ENCODE data around the gene SLC35F4.

Gene SLC35F4

DNA sequence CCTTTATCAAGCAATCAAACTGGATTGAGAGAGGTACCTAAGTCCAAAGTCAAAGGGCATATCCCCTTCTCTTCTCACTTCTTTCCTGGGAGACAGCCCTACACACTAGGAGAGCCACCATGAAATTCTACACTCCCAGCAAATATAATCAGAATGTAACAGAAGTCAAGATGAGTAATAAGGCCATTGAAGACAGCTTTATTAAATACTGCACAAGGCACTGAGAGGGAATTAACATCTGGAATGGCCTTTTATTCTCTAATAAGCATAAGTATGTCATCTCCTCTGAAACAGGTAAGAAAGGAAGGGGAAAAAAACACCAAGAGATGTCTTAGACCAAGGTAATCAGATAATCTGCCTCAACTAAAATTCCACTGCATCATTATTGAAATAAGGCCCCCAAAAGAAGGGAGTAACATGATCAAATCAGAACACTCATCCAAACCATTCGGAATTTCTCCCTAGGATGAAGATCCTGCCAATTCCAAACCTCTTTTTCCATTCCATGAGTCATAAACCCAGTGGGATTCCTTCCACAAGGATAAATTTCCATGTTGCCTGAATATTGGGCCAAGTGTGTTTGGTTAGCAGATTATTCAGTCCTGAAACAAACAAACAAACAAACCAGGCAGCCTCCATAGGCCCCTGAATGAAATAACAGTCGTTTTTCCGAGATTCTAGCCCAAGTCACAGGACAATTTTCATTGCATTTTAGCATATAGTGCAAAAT, 19.9 kb downstream of the SLC35F4 start:
- TF ChIP-seq FOXM1 (IDR thresholded peaks at IDR 0.05; ENCODE audit: borderline replicate concordance, low read depth) (no peak), CEBPB (IDR thresholded peaks at IDR 0.05) (no peak), TEAD4 (IDR thresholded peaks at IDR 0.05) (no peak), ZBTB7A (IDR thresholded peaks at IDR 0.05; ENCODE audit: low read depth) (no peak), TAF1 (IDR thresholded peaks at IDR 0.05; ENCODE audit: low read depth) (no peak), TCF12 (IDR thresholded peaks at IDR 0.05; ENCODE audit: low read depth) (no peak), NFIC (IDR thresholded peaks at IDR 0.05) (no peak), EGR1 (IDR thresholded peaks at IDR 0.05) (no peak)

DNA sequence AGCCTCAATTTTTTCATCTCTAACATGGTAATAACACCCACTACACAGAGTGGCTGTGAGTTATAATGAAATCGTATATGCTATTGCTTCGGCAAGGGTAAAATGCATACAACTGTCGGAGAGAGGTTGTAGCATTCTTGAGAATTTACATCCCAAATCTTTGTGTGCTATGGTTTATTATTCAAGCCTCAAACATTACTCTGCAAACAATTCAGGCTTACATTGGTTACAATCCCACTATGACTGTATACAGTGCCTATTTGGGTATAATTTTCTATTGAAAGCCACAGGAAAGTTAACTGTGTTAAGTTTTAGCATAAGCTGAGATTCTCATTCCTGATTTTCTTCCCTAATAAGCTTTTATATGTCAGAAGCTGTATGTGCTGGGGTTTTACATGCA, 20.6 kb downstream of the SLC35F4 start:
- TF ChIP-seq ZBTB7A (IDR thresholded peaks at IDR 0.05; ENCODE audit: low read depth): no peak
- TF ChIP-seq YY1 (IDR thresholded peaks at IDR 0.05; ENCODE audit: low read depth): no peak
- no peak for TF ChIP-seq TCF12 (IDR thresholded peaks at IDR 0.05; ENCODE audit: low read depth)
- TF ChIP-seq TEAD4 (IDR thresholded peaks at IDR 0.05): no peak
- TF ChIP-seq EGR1 (IDR thresholded peaks at IDR 0.05): no peak
- TF ChIP-seq, protein P1, sequence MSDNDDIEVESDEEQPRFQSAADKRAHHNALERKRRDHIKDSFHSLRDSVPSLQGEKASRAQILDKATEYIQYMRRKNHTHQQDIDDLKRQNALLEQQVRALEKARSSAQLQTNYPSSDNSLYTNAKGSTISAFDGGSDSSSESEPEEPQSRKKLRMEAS (IDR thresholded peaks at IDR 0.05): no peak
- no peak for TF ChIP-seq CREB1 (IDR thresholded peaks at IDR 0.05; ENCODE audit: low read depth)
- TF ChIP-seq, protein P2, sequence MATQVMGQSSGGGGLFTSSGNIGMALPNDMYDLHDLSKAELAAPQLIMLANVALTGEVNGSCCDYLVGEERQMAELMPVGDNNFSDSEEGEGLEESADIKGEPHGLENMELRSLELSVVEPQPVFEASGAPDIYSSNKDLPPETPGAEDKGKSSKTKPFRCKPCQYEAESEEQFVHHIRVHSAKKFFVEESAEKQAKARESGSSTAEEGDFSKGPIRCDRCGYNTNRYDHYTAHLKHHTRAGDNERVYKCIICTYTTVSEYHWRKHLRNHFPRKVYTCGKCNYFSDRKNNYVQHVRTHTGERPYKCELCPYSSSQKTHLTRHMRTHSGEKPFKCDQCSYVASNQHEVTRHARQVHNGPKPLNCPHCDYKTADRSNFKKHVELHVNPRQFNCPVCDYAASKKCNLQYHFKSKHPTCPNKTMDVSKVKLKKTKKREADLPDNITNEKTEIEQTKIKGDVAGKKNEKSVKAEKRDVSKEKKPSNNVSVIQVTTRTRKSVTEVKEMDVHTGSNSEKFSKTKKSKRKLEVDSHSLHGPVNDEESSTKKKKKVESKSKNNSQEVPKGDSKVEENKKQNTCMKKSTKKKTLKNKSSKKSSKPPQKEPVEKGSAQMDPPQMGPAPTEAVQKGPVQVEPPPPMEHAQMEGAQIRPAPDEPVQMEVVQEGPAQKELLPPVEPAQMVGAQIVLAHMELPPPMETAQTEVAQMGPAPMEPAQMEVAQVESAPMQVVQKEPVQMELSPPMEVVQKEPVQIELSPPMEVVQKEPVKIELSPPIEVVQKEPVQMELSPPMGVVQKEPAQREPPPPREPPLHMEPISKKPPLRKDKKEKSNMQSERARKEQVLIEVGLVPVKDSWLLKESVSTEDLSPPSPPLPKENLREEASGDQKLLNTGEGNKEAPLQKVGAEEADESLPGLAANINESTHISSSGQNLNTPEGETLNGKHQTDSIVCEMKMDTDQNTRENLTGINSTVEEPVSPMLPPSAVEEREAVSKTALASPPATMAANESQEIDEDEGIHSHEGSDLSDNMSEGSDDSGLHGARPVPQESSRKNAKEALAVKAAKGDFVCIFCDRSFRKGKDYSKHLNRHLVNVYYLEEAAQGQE (IDR thresholded peaks at IDR 0.05; ENCODE audit: low read depth): no peak
- TF ChIP-seq, protein P3, sequence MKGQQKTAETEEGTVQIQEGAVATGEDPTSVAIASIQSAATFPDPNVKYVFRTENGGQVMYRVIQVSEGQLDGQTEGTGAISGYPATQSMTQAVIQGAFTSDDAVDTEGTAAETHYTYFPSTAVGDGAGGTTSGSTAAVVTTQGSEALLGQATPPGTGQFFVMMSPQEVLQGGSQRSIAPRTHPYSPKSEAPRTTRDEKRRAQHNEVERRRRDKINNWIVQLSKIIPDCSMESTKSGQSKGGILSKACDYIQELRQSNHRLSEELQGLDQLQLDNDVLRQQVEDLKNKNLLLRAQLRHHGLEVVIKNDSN (IDR thresholded peaks at IDR 0.05): no peak
- TF ChIP-seq TAF1 (IDR thresholded peaks at IDR 0.05; ENCODE audit: low read depth): no peak
- TF ChIP-seq CEBPB (IDR thresholded peaks at IDR 0.05): no peak
- TF ChIP-seq EP300 (IDR thresholded peaks at IDR 0.05; ENCODE audit: borderline replicate concordance): no peak
- no peak for TF ChIP-seq RAD21 (IDR thresholded peaks at IDR 0.05; ENCODE audit: low read depth)
- no peak for TF ChIP-seq NFIC (IDR thresholded peaks at IDR 0.05)
- TF ChIP-seq FOXM1 (IDR thresholded peaks at IDR 0.05; ENCODE audit: borderline replicate concordance, low read depth): no peak

DNA sequence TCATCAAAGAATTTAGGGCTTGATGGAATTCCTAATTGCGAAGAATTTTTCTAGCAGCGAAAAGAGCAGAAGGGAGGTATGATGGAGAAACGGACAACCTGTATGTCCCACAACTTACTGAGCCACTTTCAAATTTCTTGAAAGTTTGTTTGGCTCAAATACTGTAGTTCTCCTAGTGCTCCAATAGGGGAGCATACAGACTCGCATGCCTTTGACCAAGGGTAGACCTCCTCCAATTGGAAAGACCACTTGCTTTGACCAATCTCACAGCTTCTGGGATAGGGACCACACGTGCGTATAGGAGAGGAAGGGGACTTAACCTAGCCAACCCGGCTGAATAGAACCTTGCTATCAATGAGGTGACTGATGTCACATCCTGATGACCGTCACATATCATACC, 28.6 kb downstream of the SLC35F4 start:
- TF ChIP-seq CREB1 (IDR thresholded peaks at IDR 0.05; ENCODE audit: low read depth): no peak
- TF ChIP-seq EGR1 (IDR thresholded peaks at IDR 0.05): no peak
- no peak for TF ChIP-seq TCF12 (IDR thresholded peaks at IDR 0.05; ENCODE audit: low read depth)
- TF ChIP-seq TAF1 (IDR thresholded peaks at IDR 0.05; ENCODE audit: low read depth): no peak
- TF ChIP-seq TEAD4 (IDR thresholded peaks at IDR 0.05): no peak
- TF ChIP-seq, protein P2 (IDR thresholded peaks at IDR 0.05; ENCODE audit: low read depth): no peak
- no peak for TF ChIP-seq RAD21 (IDR thresholded peaks at IDR 0.05; ENCODE audit: low read depth)

DNA sequence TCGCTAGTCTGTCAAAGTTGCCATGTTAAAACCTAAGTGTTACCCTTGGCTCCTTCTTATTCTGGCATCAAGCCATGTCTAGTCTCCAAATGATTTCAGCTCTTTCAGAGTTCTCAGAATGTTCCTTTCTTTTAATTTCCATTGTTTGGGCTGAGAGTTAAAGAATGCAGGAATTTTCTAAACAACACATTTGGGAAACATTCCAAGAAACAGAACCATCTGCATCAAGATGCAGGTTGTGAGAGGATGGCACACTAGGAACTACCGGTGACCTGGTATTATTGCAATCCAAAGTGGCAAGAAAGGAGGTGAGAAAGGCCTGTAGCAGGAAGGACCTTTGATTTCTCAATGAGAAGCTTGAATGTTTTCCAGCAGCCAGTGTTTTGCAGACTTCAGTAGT, 30.1 kb downstream of the SLC35F4 start:
- TF ChIP-seq TEAD4 (IDR thresholded peaks at IDR 0.05) (no peak), YY1 (IDR thresholded peaks at IDR 0.05; ENCODE audit: low read depth) (no peak), CEBPB (IDR thresholded peaks at IDR 0.05) (no peak), RAD21 (IDR thresholded peaks at IDR 0.05; ENCODE audit: low read depth) (no peak), EGR1 (IDR thresholded peaks at IDR 0.05) (no peak), CREB1 (IDR thresholded peaks at IDR 0.05; ENCODE audit: low read depth) (no peak), ZBTB7A (IDR thresholded peaks at IDR 0.05; ENCODE audit: low read depth) (no peak), NFIC (IDR thresholded peaks at IDR 0.05) (no peak), FOXM1 (IDR thresholded peaks at IDR 0.05; ENCODE audit: borderline replicate concordance, low read depth) (no peak)
- TF ChIP-seq, protein P2 (IDR thresholded peaks at IDR 0.05; ENCODE audit: low read depth): no peak

DNA sequence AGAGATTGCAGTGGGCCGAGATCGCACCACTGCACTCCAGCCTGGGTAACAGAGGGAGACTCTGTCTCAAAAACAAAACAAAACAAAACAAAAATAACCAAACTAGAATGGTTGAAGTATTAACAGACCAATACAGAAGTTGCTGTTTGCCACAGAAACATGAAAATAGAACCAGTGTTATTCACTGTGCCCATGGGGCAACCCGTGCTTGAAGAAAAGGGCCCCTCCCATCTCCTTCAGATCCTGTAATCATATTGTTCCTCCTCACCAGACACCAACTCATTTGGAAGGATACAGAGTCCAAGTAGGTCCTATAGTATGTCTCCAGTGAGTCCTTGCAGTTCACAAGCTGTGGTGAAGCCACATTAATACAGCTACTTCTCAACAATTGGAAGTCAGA, 30.9 kb downstream of the SLC35F4 start:
- no peak for TF ChIP-seq EP300 (IDR thresholded peaks at IDR 0.05; ENCODE audit: borderline replicate concordance)
- TF ChIP-seq, protein P2 (IDR thresholded peaks at IDR 0.05; ENCODE audit: low read depth): no peak
- TF ChIP-seq TCF12 (IDR thresholded peaks at IDR 0.05; ENCODE audit: low read depth): no peak
- TF ChIP-seq, protein P3 (IDR thresholded peaks at IDR 0.05): no peak
- no peak for TF ChIP-seq NFIC (IDR thresholded peaks at IDR 0.05)
- TF ChIP-seq TEAD4 (IDR thresholded peaks at IDR 0.05): no peak
- no peak for TF ChIP-seq YY1 (IDR thresholded peaks at IDR 0.05; ENCODE audit: low read depth)
- TF ChIP-seq EGR1 (IDR thresholded peaks at IDR 0.05): no peak
- TF ChIP-seq, protein P1 (IDR thresholded peaks at IDR 0.05): no peak
- TF ChIP-seq CEBPB (IDR thresholded peaks at IDR 0.05): no peak
- TF ChIP-seq RAD21 (IDR thresholded peaks at IDR 0.05; ENCODE audit: low read depth): no peak
- TF ChIP-seq CREB1 (IDR thresholded peaks at IDR 0.05; ENCODE audit: low read depth): no peak

Data from Ishikawa (cell line).